Neural cell (in vitro differentiated cells): ENCODE data around the gene BGN. TPM values are rescaled to one million over a fixed set of nuclear protein-coding genes. Genes with fewer than 3 reads are reported as not detected.

Experiments
- H2AFZ ChIP-seq: fragments of 200-600, 300-800 bp; sonication (generic), shearing (Covaris generic); 2 replicates; pipeline ENCODE4 v1.6.0; 2014; ENCODE audit warnings: low read depth, mild to moderate bottlenecking, antibody characterized with exemption, low read length, moderate library complexity
- H3F3A ChIP-seq: fragments of 200-600 bp; shearing (Covaris generic); 2 replicates; pipeline ENCODE4 v1.6.1; 2016; ENCODE audit warnings: mild to moderate bottlenecking, moderate library complexity, mixed read lengths, antibody characterized with exemption, low read length; ENCODE audit not compliant: insufficient read depth, poor library complexity, severe bottlenecking
- H3K27ac ChIP-seq: fragments of 200-600, 300-800 bp; sonication (generic), shearing (Covaris generic); 2 replicates; pipeline ENCODE4 v1.5.1; 2014; ENCODE audit warnings: mild to moderate bottlenecking, low read length, moderate library complexity
- H3K27me3 ChIP-seq: fragments of 300-800, 200-600 bp; sonication (generic), shearing (Covaris generic); 2 replicates; pipeline ENCODE4 v1.6.0; 2014; ENCODE audit warnings: mild to moderate bottlenecking, low read depth, low read length, moderate library complexity; ENCODE audit not compliant: insufficient read depth
- H3K36me3 ChIP-seq: fragments of 300-800, 200-600 bp; sonication (generic), shearing (Covaris generic); 2 replicates; pipeline ENCODE4 v1.5.1; 2014; ENCODE audit warnings: mild to moderate bottlenecking, antibody characterized with exemption, low read length, moderate library complexity; ENCODE audit not compliant: insufficient read depth
- H3K4me2 ChIP-seq: fragments of 300-800, 200-600 bp; sonication (generic), shearing (Covaris generic); 2 replicates; pipeline ENCODE4 v1.6.0; 2014; ENCODE audit warnings: mild to moderate bottlenecking, low read length
- H3K4me3 ChIP-seq: fragments of 300-800, 200-600 bp; sonication (generic), shearing (Covaris generic); 2 replicates; pipeline ENCODE4 v1.5.1; 2014; ENCODE audit warnings: mild to moderate bottlenecking, low read length, moderate library complexity
- H3K79me2 ChIP-seq: fragments of 200-600 bp; shearing (Covaris generic); replicated peaks from 2 replicates; pipeline ENCODE4 v1.6.0; 2014; ENCODE audit warnings: mild to moderate bottlenecking, low read length, moderate library complexity; ENCODE audit not compliant: insufficient read depth
- H3K9ac ChIP-seq: fragments of 300-800, 200-600 bp; sonication (generic), shearing (Covaris generic); 2 replicates; pipeline ENCODE4 v1.6.1; 2016; ENCODE audit warnings: mild to moderate bottlenecking, low read length, mixed read lengths
- H3K9me2 ChIP-seq: fragments of 200-600 bp; shearing (Covaris generic); 2 replicates; pipeline ENCODE4 v1.6.1; 2016; ENCODE audit warnings: mild to moderate bottlenecking, low read length, mixed read lengths; ENCODE audit not compliant: insufficient read depth
- H3K9me3 ChIP-seq: fragments of 200-600, 300-800 bp; sonication (generic), shearing (Covaris generic); 2 replicates; pipeline ENCODE4 v1.6.1; 2016; ENCODE audit warnings: mild to moderate bottlenecking, mixed run types, low read length, moderate library complexity, mixed read lengths
- H4K20me1 ChIP-seq: fragments of 200-600 bp; shearing (Covaris generic); 2 replicates; pipeline ENCODE4 v1.6.1; 2016; ENCODE audit warnings: mild to moderate bottlenecking, mixed run types; ENCODE audit not compliant: insufficient read depth
- EP300 ChIP-seq: fragments of 450-650 bp; conservative IDR thresholded peaks from 2 replicates; pipeline ENCODE4 v1.6.1; 2014; ENCODE audit warnings: antibody characterized with exemption, mild to moderate bottlenecking, moderate library complexity; ENCODE audit not compliant: poor library complexity, severe bottlenecking
- EZH2 ChIP-seq: fragments of 200-600, 300-800 bp; shearing (Covaris generic), sonication (generic); IDR thresholded peaks from 2 replicates; pipeline ENCODE4 v1.6.1; 2014; ENCODE audit warnings: antibody characterized with exemption, low read length, borderline replicate concordance, mild to moderate bottlenecking; ENCODE audit not compliant: insufficient read depth, poor library complexity, severe bottlenecking
- MXI1 ChIP-seq: fragments of 450-650 bp; conservative IDR thresholded peaks from 2 replicates; pipeline ENCODE4 v1.6.1; 2014; ENCODE audit warnings: antibody characterized with exemption, mild to moderate bottlenecking; ENCODE audit not compliant: poor library complexity, severe bottlenecking
- POLR2AphosphoS5 ChIP-seq: IDR thresholded peaks from 2 replicates; pipeline ENCODE4 v1.6.1; 2012
- RAD21 ChIP-seq: fragments of 450-650 bp; conservative IDR thresholded peaks from 2 replicates; pipeline ENCODE4 v1.6.1; 2014; ENCODE audit warnings: antibody characterized with exemption, mild to moderate bottlenecking, moderate library complexity
- SMC3 ChIP-seq: fragments of 450-650 bp; conservative IDR thresholded peaks from 2 replicates; pipeline ENCODE4 v1.6.1; 2014; ENCODE audit warnings: antibody characterized with exemption, mild to moderate bottlenecking, moderate library complexity; ENCODE audit not compliant: poor library complexity
- TAF1 ChIP-seq: IDR thresholded peaks from 2 replicates; pipeline ENCODE4 v1.6.1; 2012; ENCODE audit warnings: low read depth
- polyA plus RNA-seq: library from polyadenylated mRNA; depleted of rRNA; stranded (reverse); fragments of >200 nt; gene quantifications from 2 replicates; pipeline ENCODE4 v1.2.3, GENCODE V29; 2014
- TF ChIP-seq, protein P1 (sequence below): IDR thresholded peaks from 2 replicates; pipeline ENCODE4 v1.6.1; 2012; ENCODE audit warnings: borderline replicate concordance
- TF ChIP-seq, protein P2 (sequence below): fragments of 450-650 bp; IDR thresholded peaks from 2 replicates; pipeline ENCODE4 v1.5.1; 2014; ENCODE audit warnings: antibody characterized with exemption, mild to moderate bottlenecking, moderate library complexity; ENCODE audit not compliant: poor library complexity, severe bottlenecking

BGN gene
- polyA plus RNA-seq, 1 donor from 2014 or later, result not detected

DNA sequence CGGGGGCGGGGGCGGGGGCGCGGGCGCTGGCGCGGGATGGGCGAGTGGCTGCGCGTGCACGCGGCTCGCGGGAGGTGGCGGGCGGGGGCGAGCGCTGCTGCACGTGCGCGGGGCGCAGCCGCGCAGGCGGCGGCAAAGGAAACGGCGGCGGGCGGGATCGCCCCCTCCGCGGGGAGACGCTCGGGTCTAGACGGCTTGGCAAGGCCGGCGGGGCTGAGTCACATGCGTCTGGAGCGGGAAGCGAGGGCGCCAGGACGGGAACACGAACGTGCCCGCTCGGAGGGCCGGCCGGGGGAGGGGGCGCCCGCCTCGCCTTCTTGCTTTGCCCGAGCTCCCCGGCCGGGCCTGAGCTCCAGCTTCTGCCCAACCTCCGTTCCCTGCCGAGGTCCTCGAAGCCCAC, 20.1 kb upstream of the BGN start:
- no peak overlapping the region for H2AFZ ChIP-seq
- no peak overlapping the region for H3K9ac ChIP-seq
- no peaks in the 10 kb centered on the region for H3F3A ChIP-seq
- no peaks in the 10 kb centered on the region for H3K9me2 ChIP-seq
- peaks cover 5% of the 10 kb centered on the region for H3K27me3 ChIP-seq
- no peaks in the 10 kb centered on the region for H4K20me1 ChIP-seq
- no peaks in the 10 kb centered on the region for H3K9me3 ChIP-seq
- H3K27ac ChIP-seq, result no peak overlapping the region
- H3K36me3 ChIP-seq, result no peaks in the 10 kb centered on the region
- peak overlapping the region; percentile 45 for H3K4me3 ChIP-seq
- H3K4me2 ChIP-seq, result no peak overlapping the region
- no peaks in the 10 kb centered on the region for H3K79me2 ChIP-seq
- TF ChIP-seq, protein P1, sequence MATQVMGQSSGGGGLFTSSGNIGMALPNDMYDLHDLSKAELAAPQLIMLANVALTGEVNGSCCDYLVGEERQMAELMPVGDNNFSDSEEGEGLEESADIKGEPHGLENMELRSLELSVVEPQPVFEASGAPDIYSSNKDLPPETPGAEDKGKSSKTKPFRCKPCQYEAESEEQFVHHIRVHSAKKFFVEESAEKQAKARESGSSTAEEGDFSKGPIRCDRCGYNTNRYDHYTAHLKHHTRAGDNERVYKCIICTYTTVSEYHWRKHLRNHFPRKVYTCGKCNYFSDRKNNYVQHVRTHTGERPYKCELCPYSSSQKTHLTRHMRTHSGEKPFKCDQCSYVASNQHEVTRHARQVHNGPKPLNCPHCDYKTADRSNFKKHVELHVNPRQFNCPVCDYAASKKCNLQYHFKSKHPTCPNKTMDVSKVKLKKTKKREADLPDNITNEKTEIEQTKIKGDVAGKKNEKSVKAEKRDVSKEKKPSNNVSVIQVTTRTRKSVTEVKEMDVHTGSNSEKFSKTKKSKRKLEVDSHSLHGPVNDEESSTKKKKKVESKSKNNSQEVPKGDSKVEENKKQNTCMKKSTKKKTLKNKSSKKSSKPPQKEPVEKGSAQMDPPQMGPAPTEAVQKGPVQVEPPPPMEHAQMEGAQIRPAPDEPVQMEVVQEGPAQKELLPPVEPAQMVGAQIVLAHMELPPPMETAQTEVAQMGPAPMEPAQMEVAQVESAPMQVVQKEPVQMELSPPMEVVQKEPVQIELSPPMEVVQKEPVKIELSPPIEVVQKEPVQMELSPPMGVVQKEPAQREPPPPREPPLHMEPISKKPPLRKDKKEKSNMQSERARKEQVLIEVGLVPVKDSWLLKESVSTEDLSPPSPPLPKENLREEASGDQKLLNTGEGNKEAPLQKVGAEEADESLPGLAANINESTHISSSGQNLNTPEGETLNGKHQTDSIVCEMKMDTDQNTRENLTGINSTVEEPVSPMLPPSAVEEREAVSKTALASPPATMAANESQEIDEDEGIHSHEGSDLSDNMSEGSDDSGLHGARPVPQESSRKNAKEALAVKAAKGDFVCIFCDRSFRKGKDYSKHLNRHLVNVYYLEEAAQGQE, result no peak
- TF ChIP-seq POLR2AphosphoS5, result no peak
- TF ChIP-seq TAF1, result no peak
- TF ChIP-seq EP300, result no peak
- TF ChIP-seq, protein P2, sequence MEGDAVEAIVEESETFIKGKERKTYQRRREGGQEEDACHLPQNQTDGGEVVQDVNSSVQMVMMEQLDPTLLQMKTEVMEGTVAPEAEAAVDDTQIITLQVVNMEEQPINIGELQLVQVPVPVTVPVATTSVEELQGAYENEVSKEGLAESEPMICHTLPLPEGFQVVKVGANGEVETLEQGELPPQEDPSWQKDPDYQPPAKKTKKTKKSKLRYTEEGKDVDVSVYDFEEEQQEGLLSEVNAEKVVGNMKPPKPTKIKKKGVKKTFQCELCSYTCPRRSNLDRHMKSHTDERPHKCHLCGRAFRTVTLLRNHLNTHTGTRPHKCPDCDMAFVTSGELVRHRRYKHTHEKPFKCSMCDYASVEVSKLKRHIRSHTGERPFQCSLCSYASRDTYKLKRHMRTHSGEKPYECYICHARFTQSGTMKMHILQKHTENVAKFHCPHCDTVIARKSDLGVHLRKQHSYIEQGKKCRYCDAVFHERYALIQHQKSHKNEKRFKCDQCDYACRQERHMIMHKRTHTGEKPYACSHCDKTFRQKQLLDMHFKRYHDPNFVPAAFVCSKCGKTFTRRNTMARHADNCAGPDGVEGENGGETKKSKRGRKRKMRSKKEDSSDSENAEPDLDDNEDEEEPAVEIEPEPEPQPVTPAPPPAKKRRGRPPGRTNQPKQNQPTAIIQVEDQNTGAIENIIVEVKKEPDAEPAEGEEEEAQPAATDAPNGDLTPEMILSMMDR, result no peak
- TF ChIP-seq MXI1, result no peak
- TF ChIP-seq EZH2, result no peak
- TF ChIP-seq RAD21, result no peak
- TF ChIP-seq SMC3, result no peak

DNA sequence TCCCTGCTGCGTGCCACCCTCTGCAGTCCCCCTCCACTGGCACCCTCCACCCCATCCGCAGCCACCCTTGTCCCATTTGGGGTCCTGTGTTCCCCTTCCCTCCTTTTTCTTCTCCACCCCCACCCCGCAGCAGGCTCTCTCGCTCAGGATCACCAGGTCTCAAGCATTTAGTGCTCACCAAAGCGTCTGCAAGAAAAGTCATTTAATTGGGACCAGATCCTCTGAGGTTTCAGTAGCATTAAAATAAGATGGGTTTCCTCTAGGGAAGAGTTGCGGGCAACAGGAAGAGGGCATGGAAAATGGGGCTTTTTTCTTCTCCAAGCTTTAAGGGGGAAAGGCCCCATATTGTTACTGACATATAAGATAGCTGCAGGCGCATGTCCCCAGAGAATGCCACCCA, 19.5 kb upstream of the BGN start:
- no peak overlapping the region for H2AFZ ChIP-seq
- H3F3A ChIP-seq, result no peaks in the 10 kb centered on the region
- no peaks in the 10 kb centered on the region for H3K9me3 ChIP-seq
- no peak overlapping the region for H3K4me2 ChIP-seq
- no peaks in the 10 kb centered on the region for H3K36me3 ChIP-seq
- H3K27me3 ChIP-seq, result peaks cover 5% of the 10 kb centered on the region
- no peak overlapping the region for H3K9ac ChIP-seq
- H3K4me3 ChIP-seq, result no peak overlapping the region
- H3K79me2 ChIP-seq, result no peaks in the 10 kb centered on the region
- no peaks in the 10 kb centered on the region for H3K9me2 ChIP-seq
- TF ChIP-seq, protein P2, result no peak
- TF ChIP-seq TAF1 (no peak), EP300 (no peak), RAD21 (no peak), POLR2AphosphoS5 (no peak), SMC3 (no peak), EZH2 (no peak), MXI1 (no peak)
- TF ChIP-seq, protein P1, result no peak
- no peaks in the 10 kb centered on the region for H4K20me1 ChIP-seq
- no peak overlapping the region for H3K27ac ChIP-seq
